ENCODE measurements around the gene MERTK. TPM values are rescaled to one million over a fixed set of nuclear protein-coding genes. Genes with fewer than 3 reads are reported as not detected.

Gene MERTK
- total and polyA plus RNA-seq, 2 experiments from 2014 or later, result 16.4 to 29.6 TPM

DNA sequence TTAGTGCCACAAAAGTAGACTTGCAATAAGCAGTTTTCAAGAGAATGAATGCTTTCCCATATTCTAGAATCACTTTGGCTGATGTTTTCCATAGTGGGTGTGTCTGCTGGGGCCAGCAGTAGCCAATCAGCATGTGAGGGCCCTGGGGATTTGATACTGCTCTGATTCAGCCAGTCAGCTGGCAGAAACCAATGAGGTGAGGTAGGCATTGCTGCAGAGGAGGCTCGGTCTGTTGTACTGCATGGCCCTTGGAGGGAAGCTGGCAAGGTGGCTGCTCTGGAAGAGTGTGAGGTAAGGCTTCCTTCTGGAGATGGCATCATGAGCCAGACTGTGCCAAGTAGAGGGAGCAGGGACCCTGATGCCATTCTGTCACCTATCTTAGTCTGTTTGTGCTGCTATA is 179.4 kb downstream of the MERTK start:
- H3K27me3 ChIP-seq, result no peaks in the 10 kb centered on the region

More for the DNA sequence above, 179.4 kb downstream of the MERTK start:
- H3K9me3 ChIP-seq (ENCODE audit: low read depth), result no peaks in the 10 kb centered on the region
- DNase-seq (ENCODE audit: low spot score), result no peak
- no peaks in the 10 kb centered on the region for H3K9me2 ChIP-seq (replicated peaks; ENCODE audit: insufficient read depth)
- no peak overlapping the region for H3K4me2 ChIP-seq
- TF ChIP-seq EZH2phosphoT487 (IDR thresholded peaks at IDR 0.05; ENCODE audit: low read depth, severe bottlenecking, unreplicated experiment), result no peak
- TF ChIP-seq, protein P1, sequence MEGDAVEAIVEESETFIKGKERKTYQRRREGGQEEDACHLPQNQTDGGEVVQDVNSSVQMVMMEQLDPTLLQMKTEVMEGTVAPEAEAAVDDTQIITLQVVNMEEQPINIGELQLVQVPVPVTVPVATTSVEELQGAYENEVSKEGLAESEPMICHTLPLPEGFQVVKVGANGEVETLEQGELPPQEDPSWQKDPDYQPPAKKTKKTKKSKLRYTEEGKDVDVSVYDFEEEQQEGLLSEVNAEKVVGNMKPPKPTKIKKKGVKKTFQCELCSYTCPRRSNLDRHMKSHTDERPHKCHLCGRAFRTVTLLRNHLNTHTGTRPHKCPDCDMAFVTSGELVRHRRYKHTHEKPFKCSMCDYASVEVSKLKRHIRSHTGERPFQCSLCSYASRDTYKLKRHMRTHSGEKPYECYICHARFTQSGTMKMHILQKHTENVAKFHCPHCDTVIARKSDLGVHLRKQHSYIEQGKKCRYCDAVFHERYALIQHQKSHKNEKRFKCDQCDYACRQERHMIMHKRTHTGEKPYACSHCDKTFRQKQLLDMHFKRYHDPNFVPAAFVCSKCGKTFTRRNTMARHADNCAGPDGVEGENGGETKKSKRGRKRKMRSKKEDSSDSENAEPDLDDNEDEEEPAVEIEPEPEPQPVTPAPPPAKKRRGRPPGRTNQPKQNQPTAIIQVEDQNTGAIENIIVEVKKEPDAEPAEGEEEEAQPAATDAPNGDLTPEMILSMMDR (IDR thresholded peaks at IDR 0.05; ENCODE audit: poor library complexity), result no peak
- TF ChIP-seq EZH2 (IDR thresholded peaks at IDR 0.05; ENCODE audit: borderline replicate concordance), result no peak
- peaks cover 15% of the 10 kb centered on the region for H3K79me2 ChIP-seq
- no peaks in the 10 kb centered on the region for H3K4me1 ChIP-seq (ENCODE audit: insufficient read depth)
- no peak overlapping the region for H2AFZ ChIP-seq
- H3K27ac ChIP-seq, result no peak overlapping the region
- no peaks in the 10 kb centered on the region for H3K36me3 ChIP-seq (replicated peaks; ENCODE audit: insufficient read depth, low read depth)
- 77% methylated on average over 1 of the region's 1 CpG for WGBS (ENCODE audit: low lambda C conversion rate, missing lambda C conversion rate)
- no peaks in the 10 kb centered on the region for H4K20me1 ChIP-seq (ENCODE audit: insufficient read depth, poor library complexity, severe bottlenecking)
- no peak overlapping the region for H3K4me3 ChIP-seq

Small RNA genes within 50 kb of the gene (small RNA-seq; reads per million reads assigned to genes)
- gene RN7SL297P, result not detected

Other genes starting within 250 kb of the MERTK start
- gene ANAPC1, start 14.4 kb upstream of the MERTK start, total RNA-seq, result 29.9 and 44.3 TPM in 2 replicates
- 7.7 and 9.3 TPM in 2 replicates for gene ANAPC1, start 14.4 kb upstream of the MERTK start, polyA plus RNA-seq
- gene TMEM87B, start 156.7 kb downstream of the MERTK start, total RNA-seq, result 39.5 and 59.5 TPM in 2 replicates
- 16.9 and 21.1 TPM in 2 replicates for gene TMEM87B, start 156.7 kb downstream of the MERTK start, polyA plus RNA-seq
- gene FBLN7, start 239.8 kb downstream of the MERTK start, total RNA-seq, result 1.1 and 1.6 TPM in 2 replicates
- gene FBLN7, start 239.8 kb downstream of the MERTK start, polyA plus RNA-seq, result 1.5 and 1.7 TPM in 2 replicates

Data from hepatocyte (in vitro differentiated cells).